ENCODE data around the gene PGAP2.
"Not testable (repeated sequence)": the region's sequence is repeated elsewhere in the genome, so short reads cannot be mapped to it uniquely, and the experiment has no call there.

GRCh38 chr11:3794387-3794786, 14.0 kb upstream of the PGAP2 start:
- TF ChIP-seq POLR2A, CTCF (IDR thresholded peaks at IDR 0.05): not testable (repeated sequence)

Data from lower leg skin (tissue), 3 donors.